Gastroesophageal sphincter (tissue), 4 donors: ENCODE measurements around the gene OXLD1. TPM values are rescaled to one million over a fixed set of nuclear protein-coding genes. Genes with fewer than 3 reads are reported as not detected.
A peak's percentile ranks its signal among the peaks of the same experiment; 100 is the strongest.
"Not testable (repeated sequence)": the region's sequence is repeated elsewhere in the genome, so short reads cannot be mapped to it uniquely, and the experiment has no call there.

ENCODE experiments used
- ATAC-seq: fragments of 150-250 bp; one replicate; pipeline ENCODE4 v1.9.1; 2016; ENCODE audit warnings: mild to moderate bottlenecking, moderate library complexity
- H3K27ac ChIP-seq, 4 donors: fragments of 200-600 bp; sonication (generic) in 3 of 4; 1 replicate in 3 of 4; 2 replicates in 1 of 4; pipeline ENCODE4 v1.5.1; 2016 to 2019
- H3K27me3 ChIP-seq: fragments of 200-600 bp; sonication (generic); one replicate; pipeline ENCODE4 v1.5.1; 2019
- H3K36me3 ChIP-seq, 2 donors: fragments of 200-600 bp; sonication (generic); one replicate each; pipeline ENCODE4 v1.5.1; 2019; ENCODE audit warnings: control low read depth in 1 of 2
- H3K4me1 ChIP-seq, 3 donors: fragments of 200-600 bp; sonication (generic); 1 replicate in 2 of 3; 2 replicates in 1 of 3; pipeline ENCODE4 v1.5.1; 2016 to 2019; ENCODE audit warnings: control low read depth in 2 of 3
- H3K4me3 ChIP-seq, 2 donors: fragments of 200-600 bp; sonication (generic); one replicate each; pipeline ENCODE4 v1.5.1; 2019; ENCODE audit warnings: mild to moderate bottlenecking in 1 of 2, moderate library complexity in 1 of 2
- H3K9me3 ChIP-seq, 3 donors: fragments of 200-600 bp; sonication (generic); one replicate each; pipeline ENCODE4 v1.5.1; 2017 to 2019; ENCODE audit warnings: control low read depth in 2 of 3
- EP300 ChIP-seq: sonication (generic); formaldehyde crosslinking; IDR thresholded peaks from one replicate; pipeline ENCODE4 v1.6.1; 2017; ENCODE audit warnings: antibody characterized with exemption, mild to moderate bottlenecking
- POLR2A ChIP-seq, 2 donors: fragments of 450-650 bp; IDR thresholded peaks; one replicate each; pipeline ENCODE4 v1.6.1; 2017; ENCODE audit warnings: antibody characterized with exemption in 2 of 2, mild to moderate bottlenecking in 2 of 2, moderate library complexity in 1 of 2
- POLR2AphosphoS5 ChIP-seq: sonication (generic); formaldehyde crosslinking; IDR thresholded peaks from one replicate; pipeline ENCODE4 v1.6.1; 2017; ENCODE audit warnings: antibody characterized with exemption
- WGBS, 2 donors: methylation state at CpG; one replicate each; pipeline ENCODE4 v1.1.5; 2018; ENCODE audit warnings: low coverage in 1 of 2; 5-methylcytosine and 5-hydroxymethylcytosine counted together
- total RNA-seq, 4 donors: library from RNA; depleted of rRNA; stranded (reverse); fragments of >200 nt; gene quantifications; one replicate each; pipeline ENCODE4 v1.1.0, GENCODE V29; 2016
- TF ChIP-seq, protein P1 (sequence below), 4 experiments: fragments of 200-600 bp in 2 of 4; fragments of 450-650 bp in 2 of 4; sonication (generic) in 1 of 4; IDR thresholded peaks; one replicate each; pipeline ENCODE4 v1.5.1; 2017 to 2019; ENCODE audit warnings: antibody characterized with exemption in 4 of 4, mild to moderate bottlenecking in 2 of 4, moderate library complexity in 2 of 4

The OXLD1 gene
- total RNA-seq, 4 donors from 2014 or later, result 19.4 to 31.8 (median 25.3) TPM

DNA sequence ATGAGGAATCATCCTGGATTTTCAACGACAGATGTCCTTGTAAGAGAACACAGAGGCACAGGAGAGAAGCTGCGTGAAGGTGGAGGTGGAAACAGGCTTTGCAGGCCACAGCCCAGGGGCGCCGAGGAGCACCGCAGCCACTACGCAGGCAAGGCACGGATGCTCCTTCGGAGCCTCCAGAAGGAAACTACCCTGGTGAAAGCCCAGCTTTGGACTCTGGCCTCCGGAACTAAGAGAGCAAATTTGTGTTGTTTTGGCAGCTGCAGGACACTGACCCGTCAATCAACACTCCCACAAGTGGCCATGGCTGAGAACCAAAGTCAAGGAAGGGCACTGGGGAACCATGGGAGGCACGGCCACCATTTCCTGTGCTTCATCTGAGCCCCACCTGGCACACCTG, 13.7 kb upstream of the OXLD1 start:
- ATAC-seq, result no peak
- 79 to 80% methylated on average over 1 to 11 of the region's 11 CpGs for WGBS, 2 donors
- Histone ChIP-seq H3K27me3 (no peaks in the 10 kb centered on the region), H3K4me3 (no peak overlapping the region), H3K36me3 (peaks cover 0 to 29% of the 10 kb centered on the region in 2 donors), H3K27ac (no peak overlapping the region), H3K9me3 (no peaks in the 10 kb centered on the region), H3K4me1 (peaks cover 0 to 30% (median 19%) of the 10 kb centered on the region in 3 donors)
- TF ChIP-seq, protein P1, sequence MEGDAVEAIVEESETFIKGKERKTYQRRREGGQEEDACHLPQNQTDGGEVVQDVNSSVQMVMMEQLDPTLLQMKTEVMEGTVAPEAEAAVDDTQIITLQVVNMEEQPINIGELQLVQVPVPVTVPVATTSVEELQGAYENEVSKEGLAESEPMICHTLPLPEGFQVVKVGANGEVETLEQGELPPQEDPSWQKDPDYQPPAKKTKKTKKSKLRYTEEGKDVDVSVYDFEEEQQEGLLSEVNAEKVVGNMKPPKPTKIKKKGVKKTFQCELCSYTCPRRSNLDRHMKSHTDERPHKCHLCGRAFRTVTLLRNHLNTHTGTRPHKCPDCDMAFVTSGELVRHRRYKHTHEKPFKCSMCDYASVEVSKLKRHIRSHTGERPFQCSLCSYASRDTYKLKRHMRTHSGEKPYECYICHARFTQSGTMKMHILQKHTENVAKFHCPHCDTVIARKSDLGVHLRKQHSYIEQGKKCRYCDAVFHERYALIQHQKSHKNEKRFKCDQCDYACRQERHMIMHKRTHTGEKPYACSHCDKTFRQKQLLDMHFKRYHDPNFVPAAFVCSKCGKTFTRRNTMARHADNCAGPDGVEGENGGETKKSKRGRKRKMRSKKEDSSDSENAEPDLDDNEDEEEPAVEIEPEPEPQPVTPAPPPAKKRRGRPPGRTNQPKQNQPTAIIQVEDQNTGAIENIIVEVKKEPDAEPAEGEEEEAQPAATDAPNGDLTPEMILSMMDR (IDR thresholded peaks at IDR 0.05), result no peak
- TF ChIP-seq POLR2AphosphoS5 (no peak), EP300 (no peak), POLR2A (IDR thresholded peaks at IDR 0.05) (no peak)

GRCh38 chr17:81676906-81677305, 10.5 kb upstream of the OXLD1 start:
- no peak overlapping the region for H3K4me3 ChIP-seq
- 80 to 86% methylated on average over 1 to 4 of the region's 17 CpGs for WGBS, 2 donors
- peaks cover 0 to 57% of the 10 kb centered on the region in 2 donors for H3K36me3 ChIP-seq
- H3K9me3 ChIP-seq, result no peaks in the 10 kb centered on the region
- H3K27ac ChIP-seq, result no peak overlapping the region
- peaks cover 0 to 6% (median 2%) of the 10 kb centered on the region in 3 donors for H3K4me1 ChIP-seq
- no peak for TF ChIP-seq POLR2A (IDR thresholded peaks at IDR 0.05)
- no peak for TF ChIP-seq EP300
- TF ChIP-seq POLR2AphosphoS5, result no peak
- TF ChIP-seq, protein P1 (IDR thresholded peaks at IDR 0.05), result no peak
- ATAC-seq, result no peak
- H3K27me3 ChIP-seq, result no peaks in the 10 kb centered on the region

DNA sequence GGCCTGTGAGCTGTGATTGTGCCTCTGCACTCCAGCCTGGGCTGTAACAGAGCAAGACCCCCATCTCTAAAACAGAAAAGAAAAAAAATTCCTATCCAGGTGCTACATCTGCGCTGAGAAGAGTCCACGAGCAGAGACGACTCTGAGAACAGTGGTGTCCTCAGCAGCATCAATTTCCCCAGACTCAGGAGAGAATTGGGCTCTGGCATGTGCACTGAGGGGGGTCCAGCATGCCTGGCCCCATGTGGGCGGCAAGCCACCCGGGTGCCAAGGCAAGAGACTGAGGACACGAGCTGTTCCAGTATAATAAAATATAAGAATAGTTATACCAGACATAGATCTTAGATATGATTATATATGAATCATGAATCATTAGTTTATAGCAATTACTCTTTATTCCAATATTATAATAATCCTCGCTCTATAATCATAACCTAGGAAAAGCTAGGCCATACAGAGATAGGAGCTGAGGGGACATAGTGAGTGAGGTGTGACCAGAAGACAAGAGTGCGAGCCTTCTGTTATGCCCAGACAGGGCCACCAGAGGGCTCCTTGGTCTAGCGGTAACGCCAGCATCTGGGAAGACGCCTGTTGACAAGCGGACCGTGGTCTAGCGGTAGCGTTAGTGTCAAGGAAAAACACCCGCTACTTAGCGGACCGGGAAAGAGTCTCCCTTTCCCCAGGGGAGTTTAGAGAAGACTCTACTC, 9.3 kb upstream of the OXLD1 start:
- not testable (repeated sequence) for H3K4me1 ChIP-seq, H3K9me3 ChIP-seq, H3K27me3 ChIP-seq, H3K4me3 ChIP-seq, H3K27ac ChIP-seq, ATAC-seq
- peaks cover 0 to 57% of the 10 kb centered on the region in 2 donors for H3K36me3 ChIP-seq
- 35 to 37% methylated on average over 5 to 11 of the region's 18 CpGs for WGBS, 2 donors
- TF ChIP-seq, protein P1 (IDR thresholded peaks at IDR 0.05), result peak in 3 of 4 experiments; percentile 62 to 67 (median 62)

- Histone ChIP-seq H3K4me1 (peaks cover 0 to 7% (median 0%) of the 10 kb centered on the region in 3 donors), H3K27ac (no peak overlapping the region), H3K9me3 (no peaks in the 10 kb centered on the region), H3K36me3 (peaks cover 0 to 62% of the 10 kb centered on the region in 2 donors), H3K27me3 (no peaks in the 10 kb centered on the region), H3K4me3 (no peak overlapping the region)
- WGBS, 2 donors, result 74 to 81% methylated on average over 9 of the region's 18 CpGs
- no peak for ATAC-seq
- no peak for TF ChIP-seq POLR2AphosphoS5
- TF ChIP-seq, protein P1 (IDR thresholded peaks at IDR 0.05), result no peak
These were observed 7.3 kb upstream of the OXLD1 start for GRCh38 chr17:81673561-81674258.

DNA sequence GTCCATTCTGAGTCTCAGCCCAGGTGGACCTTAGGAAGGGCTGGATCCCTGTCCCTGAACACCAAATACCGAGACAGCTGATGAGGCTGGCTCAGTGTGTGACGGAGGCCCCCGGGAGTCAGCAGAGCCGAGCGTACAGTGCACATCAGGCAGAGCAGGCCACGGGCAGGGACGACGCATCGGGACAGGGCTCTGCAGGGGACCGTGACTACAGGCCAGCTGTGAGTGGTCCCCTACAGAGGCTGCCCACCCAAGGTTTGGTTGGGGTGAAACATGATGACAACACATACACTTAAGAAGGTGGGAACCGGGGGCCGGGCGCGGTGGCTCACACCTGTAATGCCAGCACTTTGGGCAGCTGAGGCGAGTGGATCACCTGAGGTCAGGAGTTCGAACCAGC, 6.5 kb upstream of the OXLD1 start:
- peaks cover 0 to 14% (median under 1%) of the 10 kb centered on the region in 3 donors for H3K4me1 ChIP-seq
- H3K4me3 ChIP-seq, result no peak overlapping the region
- WGBS, 2 donors, result 90 to 96% methylated on average over 2 to 4 of the region's 16 CpGs
- H3K9me3 ChIP-seq, result no peaks in the 10 kb centered on the region
- TF ChIP-seq POLR2A (IDR thresholded peaks at IDR 0.05) (no peak), EP300 (no peak), POLR2AphosphoS5 (no peak)
- TF ChIP-seq, protein P1 (IDR thresholded peaks at IDR 0.05), result no peak
- H3K36me3 ChIP-seq, result peaks cover 0 to 68% of the 10 kb centered on the region in 2 donors
- no peak overlapping the region for H3K27ac ChIP-seq
- H3K27me3 ChIP-seq, result no peaks in the 10 kb centered on the region
- no peak for ATAC-seq
